AML-193 (cell line): ENCODE results near the gene ATP5MG.
"Not testable (repeated sequence)": the region's sequence is repeated elsewhere in the genome, so short reads cannot be mapped to it uniquely, and the experiment has no call there.

Experiments
- DNase-seq, 2 experiments: peaks; one replicate each; lab custom pipeline; 2025; lab: John Stamatoyannopoulos, UW

The ATP5MG gene

DNA sequence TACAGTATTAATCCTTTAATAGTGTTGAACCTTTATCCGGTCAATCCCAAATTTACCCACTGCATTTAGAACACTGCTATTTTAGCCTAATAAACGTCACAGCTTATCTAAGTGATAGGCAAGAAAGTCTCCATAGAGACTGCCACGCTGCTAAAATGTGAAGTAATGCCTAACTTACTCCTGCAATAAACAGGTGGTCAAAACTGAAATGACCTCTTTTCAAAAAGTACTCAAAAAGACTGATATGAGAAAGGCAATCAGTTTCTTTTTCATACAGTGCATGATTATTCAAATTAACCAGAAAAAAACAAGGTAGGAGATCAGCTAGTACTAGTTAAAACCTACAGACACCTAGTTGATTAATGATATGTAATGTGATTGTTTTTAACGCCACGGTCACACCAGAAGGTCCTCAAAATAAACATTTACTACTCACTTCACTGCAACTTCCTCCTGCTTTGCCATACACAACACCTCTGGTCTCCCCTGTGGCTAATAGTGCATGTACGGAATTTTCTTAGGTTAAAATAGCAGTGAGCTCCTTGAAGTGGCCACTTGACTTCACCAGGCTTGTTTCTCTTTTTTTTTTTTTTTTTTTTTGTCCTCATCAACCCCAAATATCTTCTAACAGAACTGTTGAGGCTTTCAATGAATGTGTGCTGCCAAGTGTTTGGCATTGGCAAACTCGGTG, 8.8 kb downstream of the ATP5MG start:
- no peak for DNase-seq

DNA sequence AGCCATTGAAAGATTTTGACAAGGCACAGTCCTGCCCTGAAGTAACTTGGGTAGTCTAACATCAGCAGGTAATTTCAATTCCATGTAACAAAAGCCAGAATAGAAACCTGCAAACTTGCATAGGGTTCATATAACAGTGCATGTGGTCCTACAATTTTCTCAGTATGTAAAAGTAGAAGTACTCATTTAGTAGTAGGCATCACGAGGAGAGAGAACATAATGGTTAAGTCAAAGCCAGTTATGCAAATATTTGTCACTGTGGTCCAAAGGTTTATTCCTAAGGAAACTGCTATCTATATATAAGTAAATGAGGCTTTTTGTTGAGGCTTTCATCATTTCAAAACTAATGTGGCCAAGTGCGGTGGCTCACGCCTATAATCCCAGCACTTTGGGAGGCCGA, 10.1 kb downstream of the ATP5MG start:
- DNase-seq, result no peak

- DNase-seq, result no peak
These were observed 11.5 kb downstream of the ATP5MG start for GRCh38 chr11:118412921-118413320.

GRCh38 chr11:118415062-118415738, 13.8 kb downstream of the ATP5MG start:
- peak; percentile 82 to 83 for DNase-seq

DNA sequence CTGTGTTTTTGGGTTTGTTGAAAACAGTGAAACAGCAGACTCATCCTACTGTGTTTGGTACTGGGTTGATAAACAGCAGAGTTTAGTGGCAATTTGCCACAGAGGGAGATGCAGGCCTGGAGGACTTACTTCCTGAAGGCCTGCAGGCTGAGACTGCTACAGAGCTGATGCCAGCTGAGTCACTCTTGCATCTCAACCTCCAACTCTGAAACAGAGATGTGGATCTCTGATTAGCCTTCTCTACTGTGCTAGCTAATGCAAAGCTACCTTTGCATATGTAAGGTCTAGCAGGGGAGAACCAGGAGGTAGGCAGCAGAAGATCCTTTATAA, 14.3 kb downstream of the ATP5MG start:
- DNase-seq, result peak; percentile 76 to 89

DNA sequence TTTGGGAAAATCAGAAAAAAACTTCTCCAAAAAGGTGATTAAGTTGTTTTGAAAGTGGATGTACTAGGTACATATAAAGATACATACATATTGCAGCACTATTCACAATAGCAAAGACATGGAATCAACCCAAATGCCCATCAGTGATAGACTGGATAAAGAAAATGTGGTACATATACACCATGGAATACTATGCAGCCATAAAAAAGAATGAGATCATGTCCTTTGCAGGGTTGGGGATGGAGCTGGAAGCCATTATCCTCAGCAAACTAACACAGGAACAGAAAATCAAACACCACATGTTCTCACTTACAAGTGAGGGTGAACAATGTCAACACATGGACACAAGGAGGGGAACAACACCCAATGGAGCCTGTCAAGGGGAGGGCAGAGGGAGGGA, 15.5 kb downstream of the ATP5MG start:
- not testable (repeated sequence) for DNase-seq

DNA sequence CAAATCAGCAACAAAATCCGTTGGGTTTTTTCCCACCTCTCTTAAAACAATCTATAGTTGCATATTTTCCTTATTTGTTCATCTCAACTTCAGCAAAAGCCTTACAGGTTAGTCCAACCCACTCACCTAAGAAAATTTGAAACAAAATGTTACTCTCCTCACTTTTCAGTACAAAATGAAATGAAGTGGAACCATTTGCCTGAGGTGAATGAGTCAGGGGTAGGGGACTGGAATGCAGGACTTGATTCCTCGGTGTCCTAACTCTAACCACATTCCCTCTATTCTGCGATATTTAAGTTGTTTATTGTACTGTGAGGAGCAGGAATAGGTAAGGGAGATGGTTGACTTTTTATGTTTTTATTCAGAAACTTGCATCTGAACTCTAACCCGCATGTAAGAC, 16.4 kb downstream of the ATP5MG start:
- no peak for DNase-seq

GRCh38 chr11:118418766-118419165, 17.4 kb downstream of the ATP5MG start:
- no peak for DNase-seq

DNA sequence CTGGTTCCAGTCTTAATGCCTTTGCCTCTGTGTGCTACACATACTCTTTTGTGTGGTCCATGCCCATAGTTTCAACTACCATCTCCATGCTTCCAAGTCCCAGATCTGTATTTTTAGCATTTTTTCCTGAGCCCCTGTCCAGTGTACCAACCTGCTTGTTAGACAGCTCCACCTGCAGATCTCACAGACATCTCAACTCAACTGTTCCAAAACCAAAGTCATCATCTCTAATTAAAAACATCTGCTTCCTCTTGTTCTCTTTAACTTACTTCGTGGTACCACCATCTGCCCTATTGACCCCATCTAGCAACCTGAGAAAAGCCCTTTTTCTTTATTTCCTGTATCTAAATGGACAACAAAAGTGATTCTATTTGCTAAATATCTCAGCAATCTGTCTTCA, 26.3 kb downstream of the ATP5MG start:
- no peak for DNase-seq

DNA sequence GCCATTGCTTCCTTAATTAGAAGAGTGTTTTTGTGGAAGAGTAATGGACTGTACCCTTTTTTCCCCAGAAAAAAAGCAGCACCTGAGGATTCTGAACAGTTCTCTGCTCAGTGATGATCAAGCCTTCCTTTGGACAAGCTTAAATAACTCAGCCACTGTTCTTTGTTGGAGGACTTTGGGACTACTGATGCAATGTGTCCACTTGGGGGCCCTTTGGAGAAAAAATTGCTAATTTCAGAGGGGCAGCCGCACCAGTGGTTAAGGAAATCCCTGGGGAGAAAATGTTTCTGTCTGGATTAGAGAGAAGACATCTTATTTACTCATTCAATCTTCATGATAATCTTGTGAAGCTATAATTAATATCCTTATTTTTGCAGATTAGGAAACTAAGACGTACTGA, 29.6 kb downstream of the ATP5MG start:
- no peak for DNase-seq

DNA sequence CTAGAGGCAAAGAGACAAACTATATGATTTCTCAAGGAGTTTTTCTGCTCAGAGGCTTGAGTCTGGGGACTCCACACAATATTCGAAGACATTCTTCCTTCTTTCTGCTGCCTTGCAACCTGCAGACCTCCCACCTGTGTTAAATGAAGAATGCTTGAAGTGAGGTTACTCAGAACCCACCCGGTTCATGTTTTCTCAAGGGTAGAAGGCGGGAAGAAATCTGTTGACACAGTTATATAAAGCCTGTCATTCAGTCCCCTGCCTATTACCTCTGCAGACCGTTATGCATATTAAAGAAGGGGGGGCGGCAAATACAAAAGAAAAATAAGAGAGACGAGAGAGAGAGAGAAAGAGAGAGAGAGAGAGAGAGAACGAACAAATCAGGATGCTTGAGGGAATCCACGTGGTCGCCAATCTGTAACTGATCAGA, 32.7 kb downstream of the ATP5MG start:
- DNase-seq, result peak in 1 of 2 experiments; percentile 33

- peak in 1 of 2 experiments; percentile 48 for DNase-seq
These were observed 33.3 kb downstream of the ATP5MG start for GRCh38 chr11:118434553-118435289.

GRCh38 chr11:118435290-118435892, 34.0 kb downstream of the ATP5MG start:
- peak; percentile 39 to 70 for DNase-seq

DNA sequence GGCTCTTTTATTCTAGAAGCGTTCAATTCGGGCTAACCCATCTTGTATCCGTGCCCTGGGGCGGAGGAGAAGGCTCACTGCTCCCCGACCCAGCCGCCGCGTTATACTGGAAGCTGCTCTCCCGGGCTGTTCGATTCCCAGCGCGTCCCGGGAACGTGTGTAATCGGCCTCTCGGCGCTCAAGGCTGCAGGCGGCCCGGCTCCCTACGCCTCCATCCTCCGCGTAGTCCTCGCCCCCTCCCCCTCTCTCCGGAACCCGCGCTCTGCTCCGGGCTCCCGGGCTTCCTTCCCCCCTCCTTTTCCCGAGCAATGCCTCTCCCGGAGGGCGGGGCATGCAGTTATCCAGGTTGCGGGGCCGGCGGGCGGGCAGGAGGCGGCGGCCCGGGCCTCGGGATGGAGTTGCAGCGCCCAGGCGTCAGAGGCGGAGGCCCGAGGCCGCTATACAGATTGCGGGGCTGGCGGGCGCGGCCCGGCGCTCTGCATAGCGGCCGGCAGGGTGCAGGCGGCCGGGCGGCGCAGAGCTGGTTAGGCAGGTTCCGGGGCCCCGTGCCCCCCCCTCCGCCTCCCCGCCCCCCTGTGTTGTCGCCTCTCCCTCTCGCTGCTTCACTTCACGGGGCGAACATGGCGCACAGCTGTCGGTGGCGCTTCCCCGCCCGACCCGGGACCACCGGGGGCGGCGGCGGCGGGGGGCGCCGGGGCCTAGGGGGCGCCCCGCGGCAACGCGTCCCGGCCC, 34.7 kb downstream of the ATP5MG start, which contains the start of gene KMT2A:
Gene KMT2A, plus strand, starts transcription at position 600 of the 732 bp plus-strand sequence. Its CDS starts 21 bp downstream, at position 621.
- peak; percentile 89 to 96 for DNase-seq

DNA sequence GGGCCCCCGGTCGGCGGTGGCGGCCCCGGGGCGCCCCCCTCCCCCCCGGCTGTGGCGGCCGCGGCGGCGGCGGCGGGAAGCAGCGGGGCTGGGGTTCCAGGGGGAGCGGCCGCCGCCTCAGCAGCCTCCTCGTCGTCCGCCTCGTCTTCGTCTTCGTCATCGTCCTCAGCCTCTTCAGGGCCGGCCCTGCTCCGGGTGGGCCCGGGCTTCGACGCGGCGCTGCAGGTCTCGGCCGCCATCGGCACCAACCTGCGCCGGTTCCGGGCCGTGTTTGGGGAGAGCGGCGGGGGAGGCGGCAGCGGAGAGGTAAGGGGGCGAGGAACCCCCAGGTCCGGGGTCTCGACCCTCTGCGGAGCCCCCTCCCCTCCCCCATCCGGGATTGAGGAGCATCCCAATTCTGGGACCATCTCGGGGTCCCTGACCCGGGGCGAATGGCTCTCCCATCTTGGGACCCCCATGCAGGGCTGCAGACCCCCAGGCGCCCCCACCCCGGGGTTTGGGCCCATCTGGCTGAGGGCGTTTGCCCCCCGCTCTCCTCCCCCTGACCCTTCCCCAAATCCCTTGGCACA, 35.3 kb downstream of the ATP5MG start:
- no peak for DNase-seq

DNA sequence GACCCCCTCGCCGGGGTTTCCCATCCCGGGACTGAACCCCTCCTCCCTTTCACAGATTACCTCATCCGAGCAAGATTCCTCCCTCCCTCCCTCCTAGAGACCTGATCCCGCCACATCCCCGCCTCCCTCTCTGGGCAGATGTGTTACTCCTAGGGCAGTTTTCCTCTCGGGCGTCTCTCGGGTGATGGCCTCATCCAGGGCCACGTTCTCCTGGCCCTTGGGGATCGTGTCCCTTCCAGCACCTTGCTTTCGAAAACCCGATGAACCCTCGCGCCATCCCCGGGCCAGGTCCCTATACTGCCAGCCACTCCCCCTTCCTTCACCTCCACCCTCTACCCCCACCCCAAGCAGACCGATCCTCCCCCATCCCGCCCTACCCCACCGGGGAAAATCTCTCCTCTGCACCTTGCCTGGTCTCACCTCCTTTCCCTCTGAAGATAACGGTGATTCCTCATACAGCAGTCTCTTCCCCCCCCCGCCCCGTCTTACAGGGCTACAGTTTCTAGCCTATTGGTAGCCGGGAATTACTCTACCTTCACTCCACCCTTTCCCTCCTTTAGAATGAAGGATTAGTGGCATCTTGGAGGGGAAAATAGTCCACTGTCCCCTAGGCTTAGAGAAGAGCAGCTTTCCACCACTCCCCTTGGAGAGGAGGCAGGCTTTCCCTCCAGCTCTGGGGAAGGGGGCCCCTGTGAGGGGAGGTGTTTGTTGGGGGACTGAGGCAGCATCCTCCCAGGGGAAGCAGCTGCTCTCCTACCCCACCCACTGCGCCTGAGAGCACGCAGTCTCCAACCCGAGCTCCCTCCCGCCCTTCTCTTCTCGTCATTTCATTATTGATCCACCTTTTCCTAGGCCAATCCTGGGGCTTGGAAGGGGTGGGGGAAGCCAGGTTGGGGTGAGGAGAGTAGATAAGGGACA, 36.1 kb downstream of the ATP5MG start:
- DNase-seq, result no peak

DNA sequence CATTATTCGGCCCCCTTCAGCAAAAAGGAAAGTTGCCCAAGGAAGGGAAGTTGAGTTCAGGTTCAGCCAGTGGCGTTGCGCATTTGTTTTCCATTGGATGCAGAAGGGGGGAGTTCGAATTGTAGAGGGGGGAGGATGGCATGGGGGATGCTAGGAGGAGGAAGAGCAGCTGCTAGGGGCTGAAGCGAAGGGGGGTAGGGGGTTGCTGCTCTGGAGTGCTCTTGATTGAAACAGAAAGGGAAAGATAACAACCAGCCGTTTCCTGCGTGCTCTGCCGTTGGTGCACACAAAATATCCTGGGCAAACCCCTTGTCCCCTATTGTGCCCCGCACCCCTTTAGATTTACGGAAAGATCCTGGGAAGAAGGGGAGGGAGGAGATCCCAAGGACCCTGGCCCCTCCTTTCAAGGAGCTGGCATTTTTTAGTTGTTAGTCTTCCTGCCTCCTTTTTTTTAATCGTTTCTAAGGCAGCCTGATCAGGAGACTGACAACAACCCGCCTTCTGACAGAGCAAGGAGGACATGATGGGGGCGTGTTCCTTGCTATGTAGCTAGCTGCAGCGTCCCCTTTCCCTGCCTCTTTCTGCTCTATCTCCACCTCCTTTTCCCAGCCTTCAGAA, 37.0 kb downstream of the ATP5MG start:
- DNase-seq, result peak; percentile 43 to 50

GRCh38 chr11:118439646-118440045, 38.2 kb downstream of the ATP5MG start:
- DNase-seq, result no peak

DNA sequence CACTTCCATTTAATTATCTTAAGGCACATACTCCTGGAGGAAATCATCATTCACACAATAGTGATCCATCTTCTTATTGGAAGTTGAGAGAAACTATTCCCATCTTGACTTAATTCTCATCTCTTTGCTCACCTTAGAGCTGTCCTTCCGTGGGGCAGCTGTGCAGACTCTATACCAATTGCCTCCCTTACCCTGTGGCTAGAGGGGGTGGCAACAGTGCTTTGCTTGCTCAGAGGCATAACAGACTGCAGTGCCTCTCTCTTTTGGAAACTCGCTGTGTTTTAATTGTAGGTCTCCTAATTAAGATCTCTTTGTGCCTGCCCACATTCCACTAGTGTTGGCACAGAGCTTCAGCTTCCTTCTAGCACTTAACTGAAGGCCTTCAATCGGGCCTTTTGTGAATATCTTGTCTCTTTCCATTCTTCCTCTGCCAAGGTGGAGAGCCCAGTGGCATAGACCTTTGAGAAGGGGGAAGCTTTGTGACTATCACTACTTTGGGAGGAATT, 40.4 kb downstream of the ATP5MG start:
- DNase-seq, result no peak

DNA sequence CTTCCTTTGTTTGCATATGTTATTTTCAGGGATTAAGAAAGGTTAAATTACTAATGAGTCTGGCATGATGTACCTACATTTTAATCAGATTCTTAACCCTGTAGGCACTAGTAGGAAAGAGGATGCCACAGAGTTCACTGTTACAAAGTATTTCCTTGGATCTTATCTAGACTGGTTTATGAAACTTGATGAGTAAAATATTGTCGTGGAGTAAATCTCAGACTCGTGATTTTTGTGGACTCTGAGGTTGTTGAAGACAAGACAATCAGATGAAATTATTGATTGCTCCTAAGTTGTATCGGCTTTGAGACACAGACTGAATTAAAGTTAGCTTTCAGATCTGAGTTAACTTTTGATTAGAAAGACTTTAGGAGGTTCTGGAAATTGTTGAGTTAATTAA, 40.9 kb downstream of the ATP5MG start:
- DNase-seq, result no peak
